GM18861 (cell line): ENCODE measurements around the gene HSPB7.
"Not testable (repeated sequence)": the region's sequence is repeated elsewhere in the genome, so short reads cannot be mapped to it uniquely, and the experiment has no call there.

Source experiments
- ATAC-seq: cut with Tn5 transposase; IDR thresholded peaks from one replicate; pipeline ENCODE4 v1.9.1; 2021; ENCODE audit not compliant: unreplicated experiment

HSPB7 gene

DNA sequence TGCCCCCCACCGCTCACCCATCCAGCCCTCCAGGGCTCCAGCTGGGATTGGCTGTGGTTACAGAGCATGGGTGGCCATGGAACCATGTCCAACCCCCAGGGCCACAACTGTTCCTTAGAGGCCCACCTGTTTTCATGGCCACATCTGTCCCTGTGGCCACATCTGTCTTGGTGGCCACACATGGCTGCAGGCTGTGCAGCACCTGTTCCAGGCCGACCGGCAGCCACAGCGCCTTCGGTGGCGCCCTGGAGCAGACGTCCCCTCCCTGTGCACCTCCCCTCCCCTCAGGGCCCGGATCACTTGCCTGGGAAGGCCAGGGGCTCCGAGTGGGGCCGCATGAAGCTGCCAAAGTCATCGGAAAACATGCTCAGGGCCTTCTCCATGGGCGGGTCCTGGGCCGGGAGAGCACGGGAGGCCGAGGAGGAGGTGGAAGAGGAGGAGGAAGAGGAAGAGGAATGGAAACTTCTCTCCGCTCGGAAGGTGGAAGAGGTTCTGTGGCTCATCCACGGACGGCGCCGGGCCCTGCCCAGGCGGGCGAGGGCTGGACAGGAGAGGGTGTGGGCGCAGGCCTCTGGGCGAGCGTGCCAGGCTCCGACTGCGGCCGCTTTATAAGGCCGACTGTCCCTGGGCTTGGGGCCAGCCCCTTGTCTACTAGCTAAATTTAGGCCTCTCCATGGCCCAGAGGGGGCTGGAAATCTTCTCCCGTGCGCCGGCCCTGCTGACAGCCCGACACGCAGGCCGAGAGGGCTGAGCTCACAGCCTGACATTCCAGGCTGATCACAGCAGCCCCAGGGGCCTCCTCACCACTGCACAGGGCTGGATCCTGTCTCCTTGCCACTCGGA lies at the start of gene HSPB7:
HSPB7 (minus strand) TSS at position 583 of the 843 bp plus-strand sequence; CDS start at position 503, 80 bp downstream.
- no peak for ATAC-seq

DNA sequence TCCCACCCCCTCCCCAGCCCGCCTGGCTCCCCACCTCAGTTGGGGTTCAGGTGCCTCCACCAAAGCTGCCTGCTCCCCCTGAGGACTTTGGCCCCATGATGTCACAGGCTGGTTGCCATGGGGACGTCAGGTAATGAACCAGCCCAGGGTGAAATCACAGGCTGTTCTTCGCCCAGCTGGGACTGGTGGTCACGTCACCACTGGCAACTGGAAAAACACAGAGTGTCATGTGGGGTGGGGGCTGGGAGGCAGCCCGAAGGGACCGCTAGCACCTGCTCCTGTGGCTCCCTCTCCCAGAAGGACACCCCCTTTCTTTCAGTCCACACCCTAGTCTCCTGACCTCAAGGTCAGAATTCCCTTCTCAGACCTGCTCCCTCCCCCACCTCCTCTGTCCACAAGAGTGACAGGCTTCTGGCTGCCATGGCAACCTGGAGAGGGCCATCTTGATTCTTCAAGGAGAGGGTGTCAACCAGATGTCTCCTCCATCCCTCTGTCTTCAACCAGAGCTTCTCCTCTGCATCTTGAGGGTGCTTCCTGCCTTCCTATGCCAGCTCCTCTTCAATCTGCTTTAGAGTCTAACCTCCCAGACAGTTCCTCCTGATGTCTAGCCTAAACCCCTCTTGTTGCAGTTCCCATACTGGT lies 49.4 kb upstream of the HSPB7 start:
- no peak for ATAC-seq

DNA sequence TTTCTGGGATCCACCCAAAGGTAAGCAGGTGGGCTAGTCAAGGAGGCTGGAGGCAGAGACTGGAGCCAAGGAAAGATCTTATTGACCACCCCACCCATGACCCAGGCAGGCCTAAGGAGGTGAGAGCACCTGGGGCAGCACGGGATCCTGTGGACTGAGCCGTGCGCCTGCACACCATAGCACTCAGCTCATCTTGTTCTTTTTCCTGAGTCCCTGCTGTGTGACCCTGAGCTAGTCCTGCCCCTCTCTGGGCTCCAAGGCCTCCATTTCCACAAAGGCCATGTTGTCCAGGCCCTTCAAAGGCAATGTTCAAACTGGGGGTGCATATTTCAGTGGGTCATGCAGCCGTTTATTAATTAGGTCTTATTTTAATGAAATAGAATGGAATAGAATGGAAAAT lies 48.4 kb upstream of the HSPB7 start:
- ATAC-seq, result no peak

DNA sequence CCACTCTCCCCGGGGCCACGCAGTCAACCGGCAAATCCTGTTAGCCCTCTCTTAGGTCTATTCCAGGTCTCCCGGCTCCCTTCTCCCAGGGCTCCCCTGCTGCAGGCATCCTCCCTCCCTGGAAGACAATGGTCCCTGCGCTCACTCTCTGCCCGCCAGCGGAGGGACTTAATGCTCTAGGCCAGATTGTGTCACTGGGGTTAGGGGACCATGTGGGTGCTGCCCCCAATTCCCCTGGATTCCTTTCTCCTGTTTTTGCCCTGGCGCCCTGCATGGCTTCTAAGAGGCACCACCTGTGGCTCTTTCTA lies 47.4 kb upstream of the HSPB7 start:
- ATAC-seq, result no peak

DNA sequence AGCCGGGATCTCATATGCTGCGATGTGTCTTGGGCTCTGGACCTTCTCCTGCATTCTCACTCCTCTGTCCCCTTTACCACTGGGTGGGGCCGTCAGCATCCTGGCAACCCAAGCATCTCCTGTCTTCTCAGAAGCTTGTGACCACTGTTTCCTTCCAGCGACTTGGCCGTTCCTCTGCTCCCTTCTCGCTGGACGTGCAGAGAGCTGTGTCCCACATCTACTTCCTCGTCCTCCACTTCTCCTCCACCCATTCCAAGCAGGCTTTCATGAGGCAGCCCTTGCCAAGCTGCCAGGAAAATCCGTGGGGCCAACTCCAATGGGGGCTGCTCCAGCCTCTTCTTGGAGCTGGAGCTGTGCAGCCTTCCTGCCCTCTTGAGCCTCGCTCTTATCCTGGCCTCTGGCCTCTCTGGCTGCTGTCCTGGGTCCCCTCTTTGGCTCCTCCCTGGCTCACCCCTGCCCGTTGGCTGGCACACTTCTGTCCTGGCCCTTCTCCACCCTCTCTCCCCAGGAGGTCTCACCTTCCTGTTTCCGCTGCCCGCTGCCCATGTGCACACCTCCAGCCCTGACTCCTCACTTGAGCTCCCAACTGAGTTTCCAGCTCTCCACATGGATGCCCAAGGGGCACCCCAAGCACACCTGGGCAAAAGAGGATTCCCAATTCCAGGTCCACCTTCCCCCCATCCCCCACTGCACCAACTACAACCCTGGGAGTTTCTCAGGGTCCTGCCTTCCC lies 46.9 kb upstream of the HSPB7 start:
- no peak for ATAC-seq

DNA sequence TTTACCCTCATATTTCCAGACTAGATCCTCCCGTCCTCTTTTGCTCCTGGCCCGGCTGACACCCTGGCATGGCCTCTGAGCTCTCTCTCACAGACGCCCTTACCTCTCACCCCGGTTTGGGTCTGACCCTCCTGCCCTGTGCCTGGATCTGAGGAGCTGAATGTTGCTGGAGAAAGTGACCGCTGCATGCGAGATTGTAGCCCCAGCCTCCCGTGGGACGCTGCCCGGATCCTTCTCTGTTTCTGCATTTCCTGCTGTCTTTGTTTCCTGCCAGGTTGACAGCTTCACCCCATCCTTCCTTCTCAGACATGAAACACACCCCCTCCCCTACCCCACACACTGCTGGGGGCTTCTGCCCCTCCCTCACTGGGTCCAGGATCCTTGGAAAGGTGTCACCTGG lies 46.1 kb upstream of the HSPB7 start:
- no peak for ATAC-seq

DNA sequence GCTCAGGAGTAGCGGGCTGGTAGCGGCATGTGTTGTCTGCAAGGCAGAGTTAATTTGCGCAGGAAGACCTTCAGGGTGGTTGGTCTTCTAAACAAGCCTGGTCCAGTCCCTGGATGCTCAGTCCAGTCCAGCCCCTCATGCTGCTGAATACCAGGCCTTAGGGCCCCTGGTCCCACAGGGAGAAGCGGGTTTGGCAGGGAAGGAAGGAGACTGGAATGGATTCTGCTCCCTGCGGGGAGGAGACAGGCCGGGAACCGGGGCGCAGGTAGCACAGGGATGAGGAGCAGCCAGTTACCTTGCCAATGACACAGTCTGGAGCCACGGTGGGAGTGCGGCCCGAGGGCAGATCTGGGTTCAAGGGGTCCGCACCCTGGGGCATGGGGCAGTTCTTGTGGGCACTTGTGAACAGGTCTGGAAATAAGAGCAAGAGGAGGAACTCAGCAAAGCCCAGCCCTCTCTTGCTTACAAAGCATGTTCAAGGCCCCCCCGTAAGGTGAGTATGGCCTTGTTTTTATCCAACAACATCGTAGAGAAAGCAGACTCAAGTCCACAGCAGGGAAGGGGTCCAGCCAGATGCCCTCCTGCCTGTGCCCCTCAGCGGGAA lies 45.5 kb upstream of the HSPB7 start:
- ATAC-seq, result no peak

DNA sequence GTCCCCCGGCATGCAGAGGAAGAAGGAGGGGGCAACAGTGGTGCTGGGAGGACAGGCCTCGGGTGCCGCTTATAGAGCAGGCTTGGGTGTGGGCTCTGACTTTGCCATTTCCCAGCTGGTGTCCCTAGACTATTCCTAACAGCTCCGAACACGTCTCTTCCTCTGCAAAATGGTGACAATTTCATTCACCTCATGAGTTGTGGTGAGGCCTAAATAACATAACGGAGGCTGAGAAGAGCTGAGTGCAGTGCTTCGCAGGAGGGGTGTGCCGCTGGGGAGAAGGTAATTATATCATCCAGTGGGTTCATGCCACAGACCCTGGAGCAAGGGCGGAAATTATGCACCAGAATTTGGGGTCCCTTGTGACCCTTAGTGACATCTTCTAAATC lies 44.8 kb upstream of the HSPB7 start:
- ATAC-seq, result not testable (repeated sequence)

DNA sequence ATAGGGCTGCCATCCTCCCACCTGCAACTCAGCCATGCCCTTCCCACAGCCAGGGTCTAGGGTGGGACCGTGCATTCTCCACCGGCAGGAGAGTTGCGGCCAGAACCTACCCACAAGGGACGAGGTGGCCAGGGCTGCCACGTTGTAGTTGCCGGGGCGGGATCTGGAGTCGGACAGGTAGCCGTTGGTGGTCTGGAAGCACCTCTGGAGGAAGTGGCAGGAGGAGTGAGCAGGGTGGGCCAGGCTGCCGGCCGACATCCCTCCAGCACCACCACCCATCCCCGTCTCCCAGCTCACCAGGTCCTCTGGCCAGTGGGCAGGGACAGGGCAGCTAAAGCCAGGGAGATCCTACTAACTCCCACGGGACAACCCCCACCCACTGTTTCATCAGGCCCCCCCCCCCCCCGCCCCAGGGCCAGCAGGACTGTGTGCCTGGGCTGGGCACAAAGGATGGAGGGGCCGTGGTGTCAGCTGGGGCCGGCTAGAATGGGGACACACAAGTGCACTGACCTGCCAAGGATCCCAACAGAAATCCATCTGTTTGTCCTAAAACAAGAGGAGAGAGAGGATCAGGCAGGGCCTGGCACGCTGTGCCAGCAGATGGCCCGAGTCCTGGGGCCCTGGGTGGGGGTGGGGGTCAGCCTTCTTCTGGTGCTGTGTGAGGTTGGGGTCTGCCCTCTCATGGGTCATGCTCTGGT lies 44.3 kb upstream of the HSPB7 start:
- not testable (repeated sequence) for ATAC-seq

DNA sequence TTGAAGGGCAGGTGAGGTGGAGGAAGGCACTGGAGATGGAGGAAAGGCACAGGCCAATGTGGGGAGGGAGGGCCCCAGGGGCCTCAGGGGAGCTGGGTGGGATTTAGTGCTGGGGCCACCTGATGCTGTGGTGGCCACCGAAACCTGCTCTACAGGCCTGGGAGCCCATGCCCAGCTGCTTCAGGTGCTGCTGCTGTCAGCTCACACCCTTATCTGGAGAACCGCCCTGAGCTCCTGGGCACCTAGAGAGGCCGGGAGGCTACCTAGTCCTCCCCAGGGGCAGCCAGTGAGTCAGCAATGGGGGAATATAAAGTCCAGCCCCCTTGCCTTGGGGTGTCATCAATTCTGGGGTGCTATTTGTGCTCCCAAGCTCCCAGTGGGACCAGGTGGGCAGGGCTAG lies 43.4 kb upstream of the HSPB7 start:
- no peak for ATAC-seq

DNA sequence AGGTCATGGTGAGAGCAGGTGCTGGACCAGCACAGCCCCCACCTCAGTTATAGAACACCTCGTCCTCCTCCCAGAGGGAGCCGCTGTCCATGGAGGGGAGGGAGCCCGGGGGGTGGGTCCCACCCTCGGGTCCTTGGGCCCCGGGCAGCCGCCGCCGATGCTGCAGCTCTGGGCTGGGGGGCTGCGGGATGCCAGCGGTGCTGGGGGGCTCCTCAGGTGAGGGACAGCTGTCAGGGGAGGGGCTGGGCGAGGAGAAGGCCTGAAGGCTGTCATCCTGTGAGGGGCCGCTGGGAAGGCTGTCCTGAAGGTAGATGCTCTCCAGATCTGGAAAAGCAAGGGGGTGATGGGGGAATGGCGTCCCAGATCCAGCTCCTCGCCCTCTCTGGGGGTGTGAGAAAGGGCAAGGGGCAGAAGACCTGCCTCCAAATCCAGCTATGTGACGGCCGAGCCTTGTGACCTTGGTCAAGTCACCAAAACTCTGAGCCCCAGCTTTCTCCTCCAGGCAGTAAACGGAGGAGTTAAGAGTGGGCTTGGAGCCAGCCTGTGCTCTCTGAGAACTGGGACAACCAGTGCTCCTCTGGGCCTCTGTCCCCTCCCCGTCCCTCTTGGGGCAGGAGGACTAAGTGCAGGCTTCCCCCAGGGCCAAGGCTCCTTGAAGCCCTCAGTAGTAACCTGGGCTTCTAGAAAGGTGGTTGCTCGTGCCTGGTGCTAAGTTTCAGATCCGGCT lies 40.7 kb upstream of the HSPB7 start:
- not testable (repeated sequence) for ATAC-seq

DNA sequence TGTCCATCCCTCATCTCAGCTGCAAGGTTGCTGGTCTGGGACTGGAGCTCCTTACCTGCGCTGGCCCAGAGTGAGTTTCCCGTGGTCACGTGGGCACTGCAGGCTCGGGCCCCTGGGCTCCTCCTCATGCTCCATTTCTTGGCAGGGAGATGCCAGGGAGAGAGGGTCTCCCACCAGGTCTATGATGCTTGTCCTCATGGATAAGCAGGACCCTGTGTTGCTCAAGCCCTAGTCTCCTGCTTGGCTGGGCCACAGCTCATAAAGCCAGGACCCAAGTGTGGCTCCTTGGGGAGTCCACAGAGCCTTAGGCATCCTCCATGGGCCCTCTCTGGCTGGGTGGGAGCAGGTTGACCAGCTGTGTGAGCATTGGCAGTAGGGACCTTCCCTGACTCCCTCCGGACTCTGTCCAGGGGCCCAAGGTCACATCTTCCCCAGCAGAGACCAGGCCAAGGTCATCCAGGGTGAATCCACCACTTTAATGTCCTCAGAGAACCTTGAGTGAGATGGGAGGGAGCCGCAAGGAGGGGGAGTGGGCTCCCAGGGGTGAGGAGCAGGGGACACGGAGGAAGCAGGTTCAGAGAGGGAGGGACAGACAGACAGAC lies 39.6 kb upstream of the HSPB7 start:
- ATAC-seq, result not testable (repeated sequence)

DNA sequence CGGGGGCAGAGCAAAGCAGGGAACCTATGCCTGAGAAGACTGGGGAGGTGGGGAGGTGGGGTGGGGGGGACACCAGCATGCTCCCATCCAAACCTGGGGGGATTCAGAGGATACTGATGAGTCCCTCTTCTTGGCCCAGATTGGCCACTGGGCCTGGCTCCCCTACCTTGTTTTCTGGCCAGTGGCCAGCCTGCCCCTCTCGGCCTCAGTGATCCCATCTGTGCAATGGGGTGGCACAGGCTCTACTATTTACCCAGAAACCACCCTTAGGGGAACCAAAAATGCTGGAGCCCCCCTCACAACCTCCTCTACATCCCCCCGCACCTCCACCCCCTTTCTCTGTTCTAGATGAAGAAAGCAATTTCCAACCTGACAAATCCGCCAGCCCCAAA lies 38.7 kb upstream of the HSPB7 start:
- not testable (repeated sequence) for ATAC-seq

DNA sequence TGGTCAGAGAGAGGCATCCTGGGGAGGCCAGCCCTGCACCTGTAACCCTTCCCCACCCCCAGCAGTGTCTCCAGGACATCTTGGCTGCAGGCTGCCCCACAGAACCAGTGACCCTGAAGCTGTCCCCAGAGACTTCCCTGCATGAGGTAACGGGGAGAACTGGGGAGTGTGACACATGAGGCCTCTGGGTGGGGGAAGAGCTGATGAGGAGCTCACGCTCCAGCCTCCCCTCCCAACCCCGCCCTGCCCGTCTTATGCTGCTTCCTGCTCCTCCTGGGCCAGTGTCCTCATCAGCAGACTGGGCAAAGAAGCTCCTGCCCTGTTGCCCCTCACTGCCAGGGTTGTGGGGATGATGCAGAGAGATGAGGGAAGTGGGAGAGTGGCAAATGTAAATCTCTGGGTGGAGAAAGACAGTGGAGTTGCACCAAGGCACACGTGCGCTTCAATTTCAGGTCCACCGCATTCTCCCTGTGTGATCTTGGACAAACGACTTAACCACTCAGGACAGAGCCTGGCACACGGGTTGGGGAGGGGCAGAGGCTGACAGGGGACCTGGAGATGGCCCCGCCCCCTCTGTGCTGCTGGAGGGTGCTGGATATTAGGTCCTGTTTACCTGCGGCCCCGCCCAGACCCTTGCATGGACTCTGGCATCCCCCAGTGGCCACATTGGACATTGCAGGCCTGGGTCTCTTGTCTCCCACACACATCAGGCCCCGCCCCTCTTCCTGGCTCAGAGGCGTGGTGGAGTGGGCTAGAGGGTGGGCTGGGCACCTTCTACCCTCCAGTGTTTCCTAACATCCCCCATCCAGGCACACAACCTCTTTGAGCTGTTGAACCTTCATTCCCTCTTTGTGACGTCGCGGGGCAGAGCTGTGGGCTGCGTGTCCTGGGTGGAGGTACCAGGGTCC lies 38.0 kb upstream of the HSPB7 start:
- ATAC-seq, result no peak

DNA sequence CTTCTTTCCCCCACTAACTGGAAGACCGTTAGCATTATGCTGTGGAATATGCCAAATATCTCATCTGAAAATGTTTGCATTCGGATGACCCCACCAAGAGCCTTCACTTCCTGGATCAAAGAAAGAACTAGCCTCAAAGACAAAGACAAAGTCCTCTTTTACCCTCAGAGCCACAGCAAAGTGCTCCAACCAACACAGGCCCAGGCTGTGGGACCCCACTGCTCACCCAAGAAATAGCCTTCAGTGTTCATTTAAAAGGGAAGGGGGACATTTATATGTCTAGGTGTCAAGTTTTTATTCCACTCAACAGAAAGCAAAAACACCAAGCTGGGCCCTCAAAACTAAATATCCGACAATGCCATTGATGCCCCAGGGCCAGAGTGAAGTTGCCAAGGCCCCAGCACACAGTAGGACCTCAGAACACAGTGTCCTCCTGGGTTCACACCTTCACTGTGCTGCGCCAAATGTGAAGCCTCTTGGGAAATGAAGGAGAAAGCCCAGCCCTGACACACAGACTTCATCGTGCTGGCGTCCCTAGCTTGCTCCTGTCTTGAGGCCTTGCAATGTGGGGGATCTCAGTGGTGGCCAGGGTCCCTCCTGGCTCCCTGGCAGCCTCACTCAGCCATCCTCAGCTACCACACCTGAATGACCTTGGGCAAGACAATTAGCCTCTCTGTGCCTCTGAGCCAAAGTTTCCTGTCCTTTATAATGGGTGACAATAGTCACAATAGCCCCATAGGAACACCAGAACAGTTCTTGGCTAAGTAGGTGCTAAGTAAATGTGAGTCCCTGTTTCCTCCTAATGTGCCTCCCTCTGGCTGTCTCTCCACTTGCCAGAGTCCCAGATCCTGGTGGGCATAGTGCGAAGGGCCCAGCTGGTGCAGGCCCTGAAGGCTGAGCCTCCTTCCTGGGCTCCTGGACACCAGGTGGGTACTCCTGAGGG lies 37.0 kb upstream of the HSPB7 start:
- no peak for ATAC-seq

DNA sequence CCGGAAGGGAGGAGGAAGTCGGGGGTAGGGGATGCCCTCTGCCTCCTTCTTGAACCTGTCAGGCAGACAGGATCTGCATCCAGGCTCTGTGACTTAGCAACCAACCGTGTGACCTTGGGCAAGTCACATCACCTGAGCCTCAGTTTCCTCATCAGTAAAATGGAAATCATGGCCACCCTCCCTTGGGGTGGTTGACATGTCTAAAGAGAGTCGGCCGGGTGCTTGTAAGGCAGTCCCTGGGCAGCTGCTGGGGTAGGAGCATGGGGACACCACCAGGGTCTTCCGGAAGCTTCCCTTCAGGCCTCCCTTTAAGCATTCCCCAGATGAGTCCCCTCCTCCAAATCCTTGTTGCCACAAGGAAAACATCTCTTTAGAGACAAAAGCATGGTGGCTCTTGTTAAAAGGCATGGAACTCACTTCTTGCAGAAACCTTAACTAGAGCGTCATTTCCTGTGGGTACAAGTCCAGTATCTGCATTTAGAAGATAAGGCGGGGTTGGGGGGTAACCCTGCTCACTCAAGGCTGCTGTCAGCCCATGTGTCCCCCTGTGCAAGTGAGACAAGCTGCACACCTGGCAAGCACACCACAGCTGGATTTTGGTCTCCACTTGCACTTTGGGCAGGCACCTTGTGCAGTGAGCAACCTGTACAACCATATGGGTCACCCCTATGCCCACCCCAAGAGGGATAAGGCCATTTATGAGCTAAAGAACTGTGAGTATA lies 36.1 kb upstream of the HSPB7 start:
- ATAC-seq, result no peak

DNA sequence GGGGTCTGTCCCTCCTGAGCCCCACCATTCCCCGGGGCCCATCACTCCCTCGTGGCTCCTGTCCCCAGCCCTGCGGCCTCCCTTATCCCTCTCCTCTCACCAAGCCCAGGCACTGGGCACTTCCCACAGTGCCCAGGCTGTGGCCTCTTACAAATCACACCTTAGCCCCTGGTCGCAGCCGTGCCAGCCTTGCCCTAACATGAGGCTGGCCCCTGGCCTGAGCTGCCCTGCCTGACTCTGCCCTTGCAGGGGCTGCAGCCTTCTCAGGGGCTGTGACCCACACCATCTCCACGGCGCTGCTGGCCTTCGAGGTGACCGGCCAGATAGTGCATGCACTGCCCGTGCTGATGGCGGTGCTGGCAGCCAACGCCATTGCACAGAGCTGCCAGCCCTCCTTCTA lies 34.1 kb upstream of the HSPB7 start:
- ATAC-seq, result not testable (repeated sequence)
